ENCODE data around the gene TXN2.

TXN2 gene

DNA sequence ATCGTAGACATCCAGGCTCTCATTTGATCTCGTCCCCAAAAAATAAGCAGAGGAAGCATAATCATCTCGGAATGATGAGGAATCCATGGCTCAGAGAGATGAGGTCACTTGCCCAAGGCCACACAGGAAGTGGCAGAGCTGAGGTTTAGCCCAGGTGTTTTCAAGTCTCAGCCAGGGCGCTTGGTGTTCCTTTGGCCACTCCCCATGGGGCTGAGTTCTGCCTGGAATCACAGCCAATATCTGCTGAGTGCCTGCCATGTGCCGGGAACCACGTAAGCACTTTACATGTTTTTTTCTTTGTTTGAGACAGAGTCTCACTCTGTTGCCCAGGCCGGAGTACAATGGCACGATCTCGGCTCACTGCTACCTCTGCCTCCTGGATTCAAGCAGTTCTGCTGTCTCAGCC is 64.2 kb downstream of the TXN2 start:
- TF ChIP-seq TEAD4 (IDR thresholded peaks at IDR 0.05) = no peak
- TF ChIP-seq EGR1 (IDR thresholded peaks at IDR 0.05) = no peak
- no peak for TF ChIP-seq YY1 (IDR thresholded peaks at IDR 0.05; ENCODE audit: low read depth)
- TF ChIP-seq, protein P1, sequence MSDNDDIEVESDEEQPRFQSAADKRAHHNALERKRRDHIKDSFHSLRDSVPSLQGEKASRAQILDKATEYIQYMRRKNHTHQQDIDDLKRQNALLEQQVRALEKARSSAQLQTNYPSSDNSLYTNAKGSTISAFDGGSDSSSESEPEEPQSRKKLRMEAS (IDR thresholded peaks at IDR 0.05) = no peak
- TF ChIP-seq CEBPB (IDR thresholded peaks at IDR 0.05) = no peak
- TF ChIP-seq NFIC (IDR thresholded peaks at IDR 0.05) = no peak
- no peak for TF ChIP-seq TCF12 (IDR thresholded peaks at IDR 0.05; ENCODE audit: low read depth)
- TF ChIP-seq ZBTB7A (IDR thresholded peaks at IDR 0.05; ENCODE audit: low read depth) = no peak
- TF ChIP-seq FOXM1 (IDR thresholded peaks at IDR 0.05; ENCODE audit: borderline replicate concordance, low read depth) = no peak
- TF ChIP-seq, protein P2, sequence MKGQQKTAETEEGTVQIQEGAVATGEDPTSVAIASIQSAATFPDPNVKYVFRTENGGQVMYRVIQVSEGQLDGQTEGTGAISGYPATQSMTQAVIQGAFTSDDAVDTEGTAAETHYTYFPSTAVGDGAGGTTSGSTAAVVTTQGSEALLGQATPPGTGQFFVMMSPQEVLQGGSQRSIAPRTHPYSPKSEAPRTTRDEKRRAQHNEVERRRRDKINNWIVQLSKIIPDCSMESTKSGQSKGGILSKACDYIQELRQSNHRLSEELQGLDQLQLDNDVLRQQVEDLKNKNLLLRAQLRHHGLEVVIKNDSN (IDR thresholded peaks at IDR 0.05) = no peak

All from Ishikawa (cell line).